ENCODE measurements around the gene SKI.

- TF ChIP-seq CTCF (IDR thresholded peaks at IDR 0.05; ENCODE audit: low read depth, low read length) = no peak
- no peak for TF ChIP-seq POLR2A (IDR thresholded peaks at IDR 0.05; ENCODE audit: extremely low read depth, insufficient read length)
- no peak for TF ChIP-seq MAX (IDR thresholded peaks at IDR 0.05; ENCODE audit: low read depth, low read length)
- TF ChIP-seq MYC (IDR thresholded peaks at IDR 0.05; ENCODE audit: low read depth, low read length) = no peak
These were observed 55.4 kb downstream of the SKI start for GRCh38 chr1:2283371-2283990.
